Tibial artery (tissue), 4 donors: Measurements from ENCODE around the gene DHRS4L2.
"Not testable (repeated sequence)": the region's sequence is repeated elsewhere in the genome, so short reads cannot be mapped to it uniquely, and the experiment has no call there.

ENCODE experiments used
- DNase-seq, 2 donors: peaks; one replicate each; pipeline ENCODE4 v3.0.0-alpha.2; 2019
- H3K27ac ChIP-seq, 2 donors: fragments of 200-600 bp; sonication (generic) in 1 of 2; 1 replicate in 1 of 2; 2 replicates in 1 of 2; pipeline ENCODE4 v1.5.1; 2018 to 2019; ENCODE audit warnings: mild to moderate bottlenecking in 1 of 2
- H3K27me3 ChIP-seq, 2 donors: fragments of 200-600 bp; sonication (generic) in 1 of 2; one replicate each; pipeline versions ENCODE4 v1.5.1 to v1.6.0; 2016 to 2019
- H3K36me3 ChIP-seq, 3 donors: fragments of 200-600 bp; sonication (generic) in 2 of 3; one replicate each; pipeline ENCODE4 v1.5.1; 2016 to 2019; ENCODE audit warnings: mild to moderate bottlenecking in 2 of 3
- H3K4me1 ChIP-seq, 4 donors: fragments of 200-600 bp; sonication (generic) in 2 of 4; 1 replicate in 3 of 4; 2 replicates in 1 of 4; pipeline ENCODE4 v1.5.1; 2016 to 2019
- H3K4me3 ChIP-seq, 2 donors: fragments of 200-600 bp; sonication (generic) in 1 of 2; 1 replicate in 1 of 2; 2 replicates in 1 of 2; pipeline ENCODE4 v1.5.1; 2018 to 2019; ENCODE audit warnings: mild to moderate bottlenecking in 2 of 2
- H3K9me3 ChIP-seq, 3 donors: fragments of 200-600 bp; sonication (generic) in 1 of 3; one replicate each; pipeline ENCODE4 v1.5.1; 2016 to 2019
- intact Hi-C: fragments of 100-400 bp; cut with DNase I; formaldehyde crosslinking; loops from one replicate; pipeline ENCODE4 v1.15.0; 2023; ENCODE audit warnings: low total_unique reads
- TF ChIP-seq, protein P1 (sequence below), 2 experiments: fragments of 200-600 bp in 1 of 2; fragments of 450-650 bp in 1 of 2; IDR thresholded peaks; one replicate each; pipeline ENCODE4 v1.5.1; 2017 to 2019; ENCODE audit warnings: antibody characterized with exemption in 2 of 2, mild to moderate bottlenecking in 1 of 2, moderate library complexity in 1 of 2

DHRS4L2 gene

DNA sequence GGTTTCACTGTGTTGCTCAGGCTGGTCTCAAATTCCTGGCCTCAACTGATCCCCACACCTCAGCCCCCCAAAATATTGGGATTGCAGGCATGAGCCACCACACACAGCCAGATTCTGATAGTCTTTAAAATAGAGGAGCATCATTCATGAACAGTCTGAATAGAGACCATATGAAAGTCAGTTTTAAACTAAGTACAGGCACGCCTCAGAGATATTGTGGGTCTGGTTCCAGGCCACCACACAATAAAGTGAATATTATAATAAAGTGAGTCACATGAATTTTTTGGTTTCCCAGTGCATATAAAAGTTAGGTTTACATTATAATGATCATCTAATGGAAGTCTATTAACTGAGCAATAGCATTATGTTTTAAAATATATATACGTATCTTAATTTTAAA, 27.0 kb upstream of the DHRS4L2 start:
- DNase-seq, H3K27ac ChIP-seq, H3K27me3 ChIP-seq, intact Hi-C loops, H3K4me1 ChIP-seq, H3K4me3 ChIP-seq, H3K9me3 ChIP-seq, H3K36me3 ChIP-seq: not testable (repeated sequence)

DNA sequence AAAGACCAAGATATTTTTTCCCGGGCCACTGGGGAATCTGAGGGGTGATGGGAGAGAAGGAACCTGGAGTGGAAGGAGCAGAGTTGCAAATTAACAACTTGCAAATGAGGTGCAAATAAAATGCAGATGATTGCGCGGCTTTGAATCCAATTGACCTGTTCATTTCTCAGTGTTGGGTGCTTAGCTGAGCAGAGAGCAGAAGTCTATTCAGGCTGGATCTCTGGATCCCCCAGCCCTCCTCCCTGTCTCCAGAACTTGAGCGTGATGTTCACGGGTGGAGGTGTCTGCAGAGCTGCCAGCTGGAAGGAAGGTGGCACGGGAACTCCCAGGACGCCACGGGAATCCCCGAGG, 19.6 kb upstream of the DHRS4L2 start:
- Histone ChIP-seq H3K4me3 (peak overlapping the region in 1 of 2 donors; percentile 53), H3K4me1 (peaks cover 0 to 11% (median 0%) of the 10 kb centered on the region in 4 donors)
- H3K9me3 ChIP-seq, H3K27ac ChIP-seq, intact Hi-C loops, H3K36me3 ChIP-seq, DNase-seq, H3K27me3 ChIP-seq: not testable (repeated sequence)

DNA sequence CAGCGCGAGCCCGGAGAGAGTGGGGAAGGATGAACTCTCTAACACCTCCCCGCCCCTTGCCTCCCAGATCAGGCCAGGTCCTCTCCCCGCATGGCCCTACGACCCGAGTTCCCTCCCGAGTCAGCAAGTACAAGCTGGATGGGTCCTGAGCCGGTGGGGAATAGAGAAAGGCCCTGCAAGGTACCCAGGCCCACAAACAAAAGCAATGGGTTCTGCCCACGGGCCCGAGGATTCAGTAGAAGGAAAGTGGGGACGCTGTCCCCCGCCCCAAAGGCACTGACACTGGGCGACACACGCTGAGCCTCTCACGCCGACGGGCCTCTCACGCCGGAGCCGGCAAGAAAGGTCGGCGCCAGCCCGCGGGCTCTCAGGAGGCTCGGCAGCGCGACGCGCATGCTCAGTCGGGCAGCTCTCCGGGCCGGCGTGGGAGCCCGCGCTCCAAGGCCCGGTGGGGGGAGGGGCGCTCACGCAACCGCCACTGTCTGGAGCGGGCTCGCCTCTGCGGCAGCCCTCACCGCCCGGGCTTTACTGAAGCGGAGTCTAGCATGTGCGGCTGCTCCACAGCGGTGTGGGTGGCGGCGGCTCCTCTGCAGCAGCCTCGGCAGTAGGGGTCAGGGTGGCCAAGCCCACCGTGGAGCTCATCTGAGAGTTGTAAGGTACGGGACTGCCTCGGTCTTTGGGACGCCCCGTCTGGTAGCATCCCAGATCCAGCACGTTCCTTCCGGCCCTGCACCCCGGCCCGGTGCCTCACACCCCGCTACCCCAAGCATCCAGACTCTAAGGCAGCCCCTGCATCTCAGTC, 19.0 kb upstream of the DHRS4L2 start:
- peaks cover 0 to 11% (median 0%) of the 10 kb centered on the region in 4 donors for H3K4me1 ChIP-seq
- intact Hi-C loops, H3K27me3 ChIP-seq, DNase-seq, H3K9me3 ChIP-seq, H3K36me3 ChIP-seq: not testable (repeated sequence)
- H3K27ac ChIP-seq: peak overlapping the region; percentile 41 to 46
- H3K4me3 ChIP-seq: peak overlapping the region; percentile 35 to 53

DNA sequence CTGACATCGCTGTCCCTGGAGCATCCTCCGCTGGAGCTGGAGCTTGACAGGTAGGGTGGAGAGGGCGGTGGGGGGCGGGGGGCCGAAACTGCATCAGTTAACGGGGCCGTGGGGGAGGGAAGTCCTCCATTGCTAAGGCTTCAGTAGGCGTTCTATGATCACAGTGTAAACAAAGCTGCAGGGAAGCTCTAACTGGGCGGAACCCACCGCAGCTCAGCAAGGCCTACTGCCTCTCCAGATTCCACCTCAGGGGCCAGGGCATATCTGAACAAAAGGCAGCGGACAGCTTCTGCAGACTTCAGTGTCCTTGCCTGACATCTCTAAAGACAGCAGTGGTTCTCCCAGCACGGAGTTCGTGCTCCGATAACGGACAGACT, 18.5 kb upstream of the DHRS4L2 start:
- Histone ChIP-seq H3K4me1 (peaks cover 0 to 11% (median 0%) of the 10 kb centered on the region in 4 donors), H3K4me3 (peak overlapping the region in 1 of 2 donors; percentile 35)
- H3K9me3 ChIP-seq, H3K27me3 ChIP-seq, H3K27ac ChIP-seq, intact Hi-C loops, DNase-seq, H3K36me3 ChIP-seq: not testable (repeated sequence)

DNA sequence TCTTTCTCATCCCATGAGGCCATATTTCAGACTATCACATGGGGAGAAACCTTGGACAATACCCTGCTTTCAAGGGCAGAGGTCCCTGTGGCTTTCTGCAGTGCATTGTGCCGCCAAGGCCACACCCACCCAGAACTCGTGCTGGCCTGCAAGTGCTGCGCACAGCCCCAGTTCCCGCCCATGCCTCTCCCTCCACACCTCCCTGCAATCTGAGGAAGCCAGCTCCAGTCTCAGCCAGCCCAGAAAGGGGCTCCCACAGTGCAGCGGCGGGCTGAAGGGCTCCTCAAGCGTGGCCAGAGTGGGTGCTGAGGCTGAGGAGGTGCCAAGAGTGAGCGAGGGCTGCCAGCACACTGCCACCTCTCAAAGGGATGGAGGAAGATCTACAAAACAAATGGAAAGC, 15.6 kb upstream of the DHRS4L2 start:
- intact Hi-C loops: loop anchor here (2.0 kb wide), 1 partner anchor 44 kb away; no protein-coding TSS in a partner anchor
- H3K27me3 ChIP-seq, H3K36me3 ChIP-seq, H3K4me3 ChIP-seq, H3K9me3 ChIP-seq, DNase-seq, H3K27ac ChIP-seq: not testable (repeated sequence)
- peaks cover 0 to 11% (median 0%) of the 10 kb centered on the region in 4 donors for H3K4me1 ChIP-seq

DNA sequence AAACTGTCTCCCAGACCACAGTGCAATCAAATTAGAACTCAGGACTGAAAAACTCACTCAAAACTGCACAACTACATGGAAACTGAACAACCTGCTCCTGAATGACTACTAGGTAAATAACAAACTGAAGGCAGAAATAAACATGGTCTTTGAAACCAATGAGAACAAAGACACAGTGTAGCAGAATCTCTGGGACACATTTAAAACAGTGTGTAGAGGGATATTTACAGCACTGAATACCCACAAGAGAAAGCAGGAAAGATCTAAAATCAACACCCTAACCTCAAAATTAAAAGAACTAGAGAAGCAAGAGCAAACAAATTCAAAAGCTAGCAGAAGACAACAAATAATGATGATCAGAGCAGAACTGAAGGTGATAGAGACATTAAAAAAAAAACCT, 14.7 kb upstream of the DHRS4L2 start:
- H3K4me1 ChIP-seq, H3K27me3 ChIP-seq, H3K36me3 ChIP-seq, H3K9me3 ChIP-seq, DNase-seq, H3K27ac ChIP-seq, H3K4me3 ChIP-seq, intact Hi-C loops: not testable (repeated sequence)

DNA sequence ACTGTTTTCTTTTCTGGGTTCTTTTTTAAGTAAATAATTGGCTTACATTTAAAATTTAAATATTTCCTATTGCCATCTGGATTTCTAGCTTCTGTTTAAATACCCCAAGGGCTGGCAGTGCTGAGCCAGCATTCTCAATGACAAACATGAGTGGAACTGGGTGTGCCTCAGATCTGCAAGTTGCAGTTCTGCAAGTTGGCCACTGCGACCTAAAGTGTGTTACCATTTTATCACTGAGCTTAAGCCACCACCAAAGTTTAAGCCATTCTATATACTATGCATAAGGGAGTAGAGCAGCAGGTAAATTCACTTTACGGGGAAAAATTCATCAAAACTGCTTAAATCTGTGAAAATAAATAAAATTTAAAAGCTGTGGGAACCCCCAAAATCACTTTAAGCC, 11.5 kb upstream of the DHRS4L2 start:
- H3K4me1 ChIP-seq, H3K27me3 ChIP-seq, H3K9me3 ChIP-seq, intact Hi-C loops, H3K36me3 ChIP-seq, H3K4me3 ChIP-seq, H3K27ac ChIP-seq: not testable (repeated sequence)
- TF ChIP-seq, protein P1, sequence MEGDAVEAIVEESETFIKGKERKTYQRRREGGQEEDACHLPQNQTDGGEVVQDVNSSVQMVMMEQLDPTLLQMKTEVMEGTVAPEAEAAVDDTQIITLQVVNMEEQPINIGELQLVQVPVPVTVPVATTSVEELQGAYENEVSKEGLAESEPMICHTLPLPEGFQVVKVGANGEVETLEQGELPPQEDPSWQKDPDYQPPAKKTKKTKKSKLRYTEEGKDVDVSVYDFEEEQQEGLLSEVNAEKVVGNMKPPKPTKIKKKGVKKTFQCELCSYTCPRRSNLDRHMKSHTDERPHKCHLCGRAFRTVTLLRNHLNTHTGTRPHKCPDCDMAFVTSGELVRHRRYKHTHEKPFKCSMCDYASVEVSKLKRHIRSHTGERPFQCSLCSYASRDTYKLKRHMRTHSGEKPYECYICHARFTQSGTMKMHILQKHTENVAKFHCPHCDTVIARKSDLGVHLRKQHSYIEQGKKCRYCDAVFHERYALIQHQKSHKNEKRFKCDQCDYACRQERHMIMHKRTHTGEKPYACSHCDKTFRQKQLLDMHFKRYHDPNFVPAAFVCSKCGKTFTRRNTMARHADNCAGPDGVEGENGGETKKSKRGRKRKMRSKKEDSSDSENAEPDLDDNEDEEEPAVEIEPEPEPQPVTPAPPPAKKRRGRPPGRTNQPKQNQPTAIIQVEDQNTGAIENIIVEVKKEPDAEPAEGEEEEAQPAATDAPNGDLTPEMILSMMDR (IDR thresholded peaks at IDR 0.05): peak in 1 of 2 experiments; percentile 12
- peak in 1 of 2 donors; percentile 41 for DNase-seq

DNA sequence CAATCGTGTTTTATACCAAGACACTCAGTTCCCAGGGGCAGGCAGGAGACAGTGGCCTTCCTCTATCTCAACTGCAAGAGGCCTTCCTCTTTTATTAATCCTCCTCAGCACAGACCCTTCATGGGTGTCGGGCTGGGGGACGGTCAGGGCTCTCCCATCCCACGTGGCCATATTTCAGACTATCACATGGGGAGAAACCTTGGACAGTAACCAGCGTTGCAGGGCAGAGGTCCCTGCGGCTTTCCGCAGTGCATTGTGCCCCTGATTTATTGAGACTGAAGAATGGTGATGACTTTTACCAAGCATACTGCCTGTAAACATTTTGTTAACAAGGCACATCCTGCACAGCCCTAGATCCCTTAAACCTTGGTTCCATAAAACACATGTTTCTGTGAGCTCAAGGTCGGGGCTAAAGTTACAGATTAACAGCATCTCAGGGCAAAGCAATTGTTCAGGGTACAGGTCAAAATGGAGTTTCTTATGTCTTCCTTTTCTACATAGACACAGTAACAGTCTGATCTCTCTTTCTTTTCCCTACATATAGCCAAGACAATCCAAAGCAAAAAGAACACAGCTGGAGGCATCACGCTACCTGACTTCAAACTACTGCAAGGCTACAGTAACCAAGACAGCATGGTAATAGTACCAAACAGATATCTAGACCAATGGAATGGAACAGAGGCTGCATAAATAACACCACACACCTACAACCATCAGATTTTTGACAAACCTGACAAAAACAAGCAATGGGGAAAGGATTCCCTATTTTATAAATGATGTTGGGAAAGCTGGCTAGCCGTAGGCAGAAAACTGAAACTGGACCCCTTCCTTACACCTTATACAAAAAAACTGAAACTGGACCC, 6.5 kb upstream of the DHRS4L2 start:
- H3K27ac ChIP-seq, H3K36me3 ChIP-seq, DNase-seq, H3K9me3 ChIP-seq, intact Hi-C loops, H3K4me1 ChIP-seq, H3K4me3 ChIP-seq, H3K27me3 ChIP-seq: not testable (repeated sequence)

DNA sequence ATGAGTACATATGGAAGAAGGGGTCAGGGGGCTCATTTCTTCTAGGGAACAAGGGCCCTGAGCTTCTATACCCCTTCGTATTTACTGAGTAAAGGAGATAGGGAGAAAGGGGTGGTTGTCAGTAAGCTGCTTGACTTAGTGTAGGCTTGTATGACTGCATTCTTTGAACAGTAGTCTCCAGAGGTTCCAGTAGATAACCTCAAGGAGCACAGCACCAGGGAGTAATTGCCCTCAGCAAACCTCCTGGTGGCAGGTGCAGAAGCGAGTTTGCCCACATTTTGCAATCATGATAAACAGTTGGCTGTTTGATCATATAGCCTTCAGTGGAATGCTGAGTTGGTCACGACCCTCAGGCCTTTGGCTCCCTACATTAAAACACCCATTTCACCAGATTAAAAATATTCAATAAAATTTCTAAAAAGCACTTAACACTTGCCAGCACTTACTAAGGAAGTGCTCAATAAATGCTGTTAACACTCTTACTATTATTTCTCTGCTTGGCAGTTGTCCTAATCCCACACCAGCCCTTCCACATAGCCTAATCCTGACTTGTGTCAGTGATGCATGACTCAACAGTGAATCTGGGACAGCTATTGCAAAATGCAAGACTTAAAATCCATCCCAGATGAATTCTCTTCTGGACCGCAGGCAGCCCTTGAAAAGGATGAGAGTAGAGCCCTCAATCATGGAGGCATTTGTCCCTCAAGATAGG, 3.7 kb upstream of the DHRS4L2 start:
- Histone ChIP-seq H3K9me3 (no peaks in the 10 kb centered on the region), H3K27ac (no peak overlapping the region), H3K36me3 (no peaks in the 10 kb centered on the region), H3K4me1 (peaks cover 0 to 5% (median 2%) of the 10 kb centered on the region in 4 donors), H3K27me3 (no peaks in the 10 kb centered on the region), H3K4me3 (no peak overlapping the region)
- TF ChIP-seq, protein P1 (IDR thresholded peaks at IDR 0.05): no peak
- intact Hi-C loops: no loop called here
- peak in 1 of 2 donors; percentile 37 for DNase-seq

DNA sequence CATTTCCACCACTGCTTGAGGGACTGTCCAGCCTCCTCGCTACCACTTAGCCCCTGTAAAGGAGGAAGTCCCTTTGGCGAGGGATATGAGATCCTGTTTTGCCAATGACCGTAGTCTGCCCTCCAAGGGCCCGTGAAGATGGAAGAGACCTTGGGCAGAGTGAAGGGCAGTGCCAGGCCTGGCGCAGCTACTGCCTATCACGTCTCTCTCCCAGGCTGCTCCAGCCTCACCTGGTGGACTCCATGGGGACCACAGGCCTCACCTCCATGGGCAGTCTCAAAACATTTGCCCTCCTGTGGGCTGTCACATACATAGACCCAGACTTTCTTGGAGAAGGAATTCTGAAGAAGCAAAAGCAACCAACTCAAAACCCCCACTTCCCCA, 514 bp upstream of the DHRS4L2 start:
- Histone ChIP-seq H3K27ac (peak overlapping the region; percentile 17 to 41), H3K4me3 (peak overlapping the region in 1 of 2 donors; percentile 26)
- intact Hi-C loops, H3K36me3 ChIP-seq, H3K9me3 ChIP-seq, H3K27me3 ChIP-seq, H3K4me1 ChIP-seq, DNase-seq: not testable (repeated sequence)

DNA sequence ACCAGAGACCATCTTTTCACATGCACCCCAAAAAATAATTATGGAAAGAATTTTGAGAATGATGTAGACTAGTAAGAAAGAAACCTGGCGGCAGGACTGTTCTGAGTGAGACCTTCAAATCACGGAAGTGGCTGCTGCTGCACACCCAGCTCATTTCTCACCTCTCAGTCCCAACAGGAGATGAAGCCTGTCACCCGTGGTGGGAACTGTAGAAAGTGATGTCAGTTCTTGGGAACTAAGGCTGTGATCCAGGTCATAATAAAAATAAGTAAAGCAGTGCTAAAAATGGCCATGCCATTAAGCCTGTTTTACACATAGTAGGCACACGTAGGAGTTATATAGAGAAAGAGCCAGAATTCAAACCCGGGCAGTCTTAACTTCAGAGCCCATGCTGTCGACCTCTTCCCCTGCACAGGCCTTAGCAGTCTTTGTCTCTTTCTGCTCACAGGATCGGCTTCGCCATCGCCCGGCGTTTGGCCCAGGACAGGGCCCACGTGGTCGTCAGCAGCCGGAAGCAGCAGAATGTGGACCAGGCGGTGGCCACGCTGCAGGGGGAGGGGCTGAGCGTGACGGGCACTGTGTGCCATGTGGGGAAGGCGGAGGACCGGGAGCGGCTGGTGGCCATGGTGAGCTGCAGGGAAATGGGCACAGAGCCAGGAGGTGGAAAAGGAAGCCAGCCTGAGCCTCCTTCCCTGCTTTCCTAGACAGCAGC, 1.2 kb downstream of the DHRS4L2 start:
- H3K36me3 ChIP-seq, H3K9me3 ChIP-seq, intact Hi-C loops, H3K4me1 ChIP-seq, DNase-seq, H3K27me3 ChIP-seq, H3K4me3 ChIP-seq, H3K27ac ChIP-seq: not testable (repeated sequence)
